IMR-90 (cell line): ENCODE results near the gene ATP10A. TPM values are rescaled to one million over a fixed set of nuclear protein-coding genes. Genes with fewer than 3 reads are reported as not detected.

ENCODE experiments used
- ATAC-seq: fragments of 200-7000 bp; cut with Tn5 transposase; 2 replicates; pipeline ENCODE4 v1.9.1; 2020; ENCODE audit warnings: low read depth, mild to moderate bottlenecking, moderate library complexity
- BruUV-seq: library from RNA; stranded (reverse); fragments of 400-500 nt; replicated peaks from 2 replicates; lab custom pipeline; 2021; lab: Mats Ljungman, UMichigan
- CTCF ChIA-PET: fragments of 300-600 bp; formaldehyde crosslinking; extraction: SDS; loops from one replicate; lab custom pipeline; 2021; ENCODE audit warnings: antibody characterized with exemption; lab: Yijun Ruan, JAX
- POLR2A ChIA-PET: fragments of 300-600 bp; sonication (Branson Sonifier 250); formaldehyde crosslinking; loops from one replicate; lab custom pipeline; 2022; ENCODE audit warnings: antibody characterized with exemption; ENCODE audit not compliant: unreplicated experiment; lab: Charles Lee
- DNase-seq: peaks from one replicate; pipeline ENCODE4 v3.0.0; 2013
- H2AFZ ChIP-seq: replicated peaks from 2 replicates; pipeline ENCODE3; 2013; ENCODE audit warnings: low read length, mild to moderate bottlenecking; ENCODE audit not compliant: poor library complexity
- H2AK5ac ChIP-seq: 2 replicates; pipeline ENCODE4 v1.6.1; 2013; ENCODE audit warnings: low read depth, low read length, inconsistent platforms
- H2AK9ac ChIP-seq: replicated peaks from 2 replicates; pipeline ENCODE3; 2013; ENCODE audit warnings: mild to moderate bottlenecking, low read depth, low read length, moderate library complexity; ENCODE audit not compliant: poor library complexity
- H2BK120ac ChIP-seq: 2 replicates; pipeline ENCODE4 v1.6.1; 2013; ENCODE audit warnings: low read depth, low read length, inconsistent platforms
- H2BK15ac ChIP-seq: 3 replicates; pipeline ENCODE4 v1.6.1; 2013; ENCODE audit warnings: low read depth, low read length, inconsistent platforms
- H2BK20ac ChIP-seq: 2 replicates; pipeline ENCODE4 v1.6.1; 2013; ENCODE audit warnings: low read depth, mild to moderate bottlenecking, inconsistent platforms, low read length, moderate library complexity
- H2BK5ac ChIP-seq: 2 replicates; pipeline ENCODE4 v1.6.1; 2013; ENCODE audit warnings: mild to moderate bottlenecking, low read depth, low read length, inconsistent platforms; ENCODE audit not compliant: poor library complexity, severe bottlenecking
- H3K14ac ChIP-seq: replicated peaks from 2 replicates; pipeline ENCODE4 v1.6.1; 2013; ENCODE audit warnings: low read depth, low read length, inconsistent platforms
- H3K18ac ChIP-seq: 2 replicates; pipeline ENCODE4 v1.6.1; 2013; ENCODE audit warnings: low read depth, low read length, control low read depth
- H3K23ac ChIP-seq: 2 replicates; pipeline ENCODE4 v1.6.1; 2013; ENCODE audit warnings: low read depth, low read length, inconsistent platforms
- H3K27ac ChIP-seq: 2 replicates; pipeline ENCODE4 v1.5.1; 2013; ENCODE audit warnings: mild to moderate bottlenecking, control low read depth, low read length; ENCODE audit not compliant: insufficient read depth
- H3K27me3 ChIP-seq: 2 replicates; pipeline ENCODE4 v1.6.1; 2013; ENCODE audit warnings: low read length; ENCODE audit not compliant: control insufficient read depth, insufficient read depth
- H3K36me3 ChIP-seq: 2 replicates; pipeline ENCODE4 v1.6.1; 2013; ENCODE audit warnings: low read length, mixed read lengths; ENCODE audit not compliant: control insufficient read depth, insufficient read depth
- H3K4ac ChIP-seq: 2 replicates; pipeline ENCODE4 v1.6.1; 2013; ENCODE audit warnings: low read depth, low read length, inconsistent platforms
- H3K4me1 ChIP-seq: 2 replicates; pipeline ENCODE4 v1.6.1; 2013; ENCODE audit warnings: low read length, mixed read lengths; ENCODE audit not compliant: control insufficient read depth, insufficient read depth
- H3K4me2 ChIP-seq: 2 replicates; pipeline ENCODE4 v1.6.1; 2013; ENCODE audit warnings: low read depth, mild to moderate bottlenecking, control low read depth, low read length, moderate library complexity
- H3K4me3 ChIP-seq: 2 replicates; pipeline ENCODE4 v1.5.1; 2013; ENCODE audit warnings: low read depth, mild to moderate bottlenecking, control low read depth, low read length, moderate library complexity; ENCODE audit not compliant: insufficient read depth
- H3K56ac ChIP-seq: 2 replicates; pipeline ENCODE4 v1.6.1; 2013; ENCODE audit warnings: low read length, inconsistent platforms; ENCODE audit not compliant: insufficient read depth; ENCODE audit errors: extremely low read depth
- H3K79me1 ChIP-seq, 2 experiments: 2 replicates each; pipeline ENCODE4 v1.6.1; 2013; ENCODE audit warnings: low read length in 2 of 2, inconsistent platforms in 1 of 2, low read depth in 1 of 2
- H3K9ac ChIP-seq: 2 replicates; pipeline ENCODE4 v1.6.1; 2013; ENCODE audit warnings: low read depth, low read length, control low read depth
- H3K9me1 ChIP-seq: 2 replicates; pipeline ENCODE4 v1.6.1; 2013; ENCODE audit warnings: low read length, inconsistent platforms; ENCODE audit not compliant: insufficient read depth
- H3K9me3 ChIP-seq: 2 replicates; pipeline ENCODE4 v1.6.1; 2013; ENCODE audit warnings: low read length; ENCODE audit not compliant: control insufficient read depth, insufficient read depth
- H4K20me1 ChIP-seq: 2 replicates; pipeline ENCODE4 v1.6.1; 2013; ENCODE audit warnings: low read length, inconsistent platforms; ENCODE audit not compliant: insufficient read depth
- H4K5ac ChIP-seq: 2 replicates; pipeline ENCODE4 v1.6.1; 2013; ENCODE audit warnings: mild to moderate bottlenecking, low read depth, low read length, control low read depth
- H4K8ac ChIP-seq, 2 experiments: 2 replicates each; pipeline ENCODE4 v1.6.1; 2013; ENCODE audit warnings: low read depth in 2 of 2, low read length in 2 of 2, control low read depth in 1 of 2, inconsistent platforms in 1 of 2
- H4K91ac ChIP-seq: 2 replicates; pipeline ENCODE4 v1.6.1; 2013; ENCODE audit warnings: low read depth, low read length, inconsistent platforms; ENCODE audit not compliant: insufficient read depth
- BHLHE40 ChIP-seq: fragments of 150-350 bp; IDR thresholded peaks from 2 replicates; pipeline ENCODE4 v1.6.1; 2016; ENCODE audit warnings: mild to moderate bottlenecking, low read depth, low read length
- CHD1 ChIP-seq: IDR thresholded peaks from 2 replicates; pipeline ENCODE4 v1.6.1; 2012; ENCODE audit warnings: low read depth, low read length, improper control_type of control experiment
- FOS ChIP-seq: fragments of 150-350 bp; IDR thresholded peaks from 2 replicates; pipeline ENCODE4 v1.6.1; 2016; ENCODE audit warnings: low read depth, low read length
- MAFK ChIP-seq: IDR thresholded peaks from 2 replicates; pipeline ENCODE4 v1.6.1; 2012; ENCODE audit warnings: low read depth, low read length, improper control_type of control experiment
- MAZ ChIP-seq: IDR thresholded peaks from 2 replicates; pipeline ENCODE4 v1.6.1; 2012; ENCODE audit warnings: low read depth, mild to moderate bottlenecking, low read length, improper control_type of control experiment, moderate library complexity, borderline replicate concordance
- MXI1 ChIP-seq: IDR thresholded peaks from 2 replicates; pipeline ENCODE4 v1.6.1; 2012; ENCODE audit warnings: low read depth, mild to moderate bottlenecking, low read length, moderate library complexity, borderline replicate concordance
- NFE2L2 ChIP-seq: fragments of 150-350 bp; IDR thresholded peaks from 2 replicates; pipeline ENCODE4 v1.6.1; 2016; ENCODE audit warnings: low read depth, mild to moderate bottlenecking, low read length
- POLR2A ChIP-seq: IDR thresholded peaks from 2 replicates; pipeline ENCODE4 v1.6.1; 2012; ENCODE audit warnings: mild to moderate bottlenecking, low read depth, low read length
- RCOR1 ChIP-seq: IDR thresholded peaks from 2 replicates; pipeline ENCODE4 v1.6.1; 2012; ENCODE audit warnings: mild to moderate bottlenecking, low read length, improper control_type of control experiment; ENCODE audit not compliant: insufficient replicate concordance
- RFX5 ChIP-seq: IDR thresholded peaks from 2 replicates; pipeline ENCODE4 v1.8.0; 2012; ENCODE audit warnings: low read depth, mild to moderate bottlenecking, low read length, moderate library complexity
- SMC3 ChIP-seq: fragments of 150-350 bp; IDR thresholded peaks from 2 replicates; pipeline ENCODE4 v1.6.1; 2016; ENCODE audit warnings: low read depth, mild to moderate bottlenecking, antibody characterized with exemption, low read length, moderate library complexity
- WGBS, 2 experiments: methylation state at CpG; one replicate each; pipeline versions ENCODE4 v1.1.5 to v1.1.7; 2013; ENCODE audit warnings: missing lambda C conversion rate in 2 of 2; ENCODE audit not compliant: insufficient read length in 1 of 2; ENCODE audit errors: extremely low coverage in 2 of 2; 5-methylcytosine and 5-hydroxymethylcytosine counted together
- dilution Hi-C: fragments of 300-500 bp; cut with HindIII; formaldehyde crosslinking; loops from one replicate; pipeline ENCODE4 v1.14.3; 2018; ENCODE audit warnings: low sequenced_read_pairs; ENCODE audit not compliant: unreplicated experiment
- in situ Hi-C: fragments of 300-500 bp; cut with MboI; formaldehyde crosslinking; loops from 3 replicates; pipeline ENCODE4 v1.14.3; 2019; ENCODE audit warnings: low sequenced_read_pairs, inconsistent platforms, mixed read lengths
- intact Hi-C: fragments of 100-400 bp; cut with micrococcal nuclease; formaldehyde crosslinking; loops from 2 replicates; pipeline ENCODE4 v1.10.0; 2022
- polyA plus RNA-seq, 3 experiments: library from polyadenylated mRNA; depleted of rRNA; stranded (reverse); fragments of >200 nt; gene quantifications; 2 replicates each; pipeline ENCODE4 v1.2.3, GENCODE V29; 2012; ENCODE audit warnings: low replicate concordance in 1 of 3
- total RNA-seq: library from RNA; depleted of rRNA; stranded (reverse); fragments of >200 nt; gene quantifications from 2 replicates; pipeline ENCODE4 v1.2.3, GENCODE V29; 2012
- TF ChIP-seq, protein P1 (sequence below): fragments of 150-350 bp; IDR thresholded peaks from 2 replicates; pipeline ENCODE4 v1.6.1; 2017; ENCODE audit warnings: mild to moderate bottlenecking, antibody characterized with exemption, low read length, low read depth
- TF ChIP-seq, protein P2 (sequence below): fragments of 150-350 bp; IDR thresholded peaks from 2 replicates; pipeline ENCODE4 v1.6.1; 2016; ENCODE audit warnings: low read depth, mild to moderate bottlenecking, low read length, moderate library complexity, borderline replicate concordance

ATP10A gene
- total and polyA plus RNA-seq, 2 of the 4 experiments (the other 2 are of a cell fraction): 13.8 to 16.0 TPM

DNA sequence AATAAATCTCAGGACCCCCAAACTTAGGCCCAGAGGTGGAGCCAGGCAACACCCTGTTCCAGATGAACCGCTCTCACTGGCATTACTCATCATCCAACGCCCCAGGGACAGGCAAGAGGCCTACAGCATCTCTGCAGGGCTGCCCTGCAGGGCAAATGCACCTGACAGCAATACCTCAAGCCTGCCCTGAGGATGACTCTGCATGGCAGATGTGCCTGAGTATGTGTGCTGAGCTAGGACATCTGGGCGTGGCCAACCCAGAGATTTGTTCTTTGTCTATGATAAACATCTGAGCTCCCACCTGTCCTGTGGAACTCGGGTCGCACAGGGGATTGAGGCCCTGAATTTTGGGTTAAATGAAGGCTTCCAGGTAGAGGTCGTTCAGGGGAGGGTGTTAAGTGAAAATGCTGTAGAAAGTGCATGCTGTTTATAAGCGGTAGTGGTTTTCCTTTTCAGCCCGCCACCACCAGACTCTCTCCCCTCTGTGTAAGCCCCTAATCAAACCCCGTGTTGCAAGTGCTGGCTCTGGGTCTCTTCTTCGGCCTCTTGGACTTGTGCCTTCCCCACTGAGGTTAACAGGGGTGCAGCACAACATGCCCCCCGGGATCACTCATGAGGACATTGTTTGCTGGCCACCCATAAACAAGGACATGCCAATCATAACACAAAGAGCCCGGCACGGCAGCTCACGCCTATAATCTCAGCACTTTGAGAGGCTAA is 92.3 kb downstream of the ATP10A start (continued):
- no peak for TF ChIP-seq NFE2L2

DNA sequence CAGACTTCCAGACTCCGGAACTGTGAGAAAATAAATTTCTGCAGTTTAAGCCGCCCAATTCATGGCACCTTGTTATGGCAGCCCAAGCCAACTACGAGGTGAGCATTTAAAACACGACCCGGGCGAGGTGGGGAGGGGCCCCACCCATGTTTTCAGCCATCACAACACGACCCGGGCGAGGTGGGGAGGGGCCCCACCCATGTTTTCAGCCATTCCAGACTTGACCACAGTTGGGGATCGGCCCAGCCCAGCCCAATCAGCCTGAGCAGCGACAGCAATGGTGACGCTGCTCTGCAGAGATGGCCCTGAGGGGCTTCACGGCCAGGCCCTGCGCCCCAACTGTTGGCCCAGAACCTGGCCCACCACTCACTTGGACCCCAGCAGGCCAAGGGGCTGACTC is 93.1 kb downstream of the ATP10A start:
- H3K14ac ChIP-seq: no peak overlapping the region
- no peaks in the 10 kb centered on the region for H4K20me1 ChIP-seq
- H3K23ac ChIP-seq: no peak overlapping the region
- H3K27ac ChIP-seq: no peak overlapping the region
- no peak overlapping the region for H2BK120ac ChIP-seq
- no peak overlapping the region for H3K4me3 ChIP-seq
- no peak overlapping the region for H3K4ac ChIP-seq
- ChIA-PET POLR2A (no interaction called here), CTCF (interaction anchor here (0.6 to 1.1 kb wide), 2 partner anchors 75 to 341 kb away, joined by 3 to 5 read pairs; no protein-coding TSS in a partner anchor)
- no peak overlapping the region for H4K91ac ChIP-seq
- H2BK20ac ChIP-seq: no peak overlapping the region
- 91% methylated on average over 10 of the region's 14 CpGs; no CpG with 5 or more reads in 1 of the 2 experiments for WGBS, 2 experiments
- H2AFZ ChIP-seq: no peak overlapping the region
- no peak overlapping the region for H4K8ac ChIP-seq
- in situ Hi-C loops (no loop called here), dilution Hi-C loops (no loop called here), intact Hi-C loops (loop anchor here (10.0 kb wide), 2 partner anchors 75 to 315 kb away; no protein-coding TSS in a partner anchor)
- no peak overlapping the region for H3K56ac ChIP-seq
- H3K9me3 ChIP-seq: no peaks in the 10 kb centered on the region
- H3K9ac ChIP-seq: no peak overlapping the region
- peaks cover 23 to 71% of the 10 kb centered on the region in 2 experiments for H3K79me1 ChIP-seq
- H2BK5ac ChIP-seq: no peak overlapping the region
- H4K5ac ChIP-seq: no peak overlapping the region
- H3K27me3 ChIP-seq: no peaks in the 10 kb centered on the region
- H3K18ac ChIP-seq: no peak overlapping the region
- no peak overlapping the region for H3K4me2 ChIP-seq
- H2AK5ac ChIP-seq: peak overlapping the region; percentile 3; the same call in 1 of the 2 replicates
- ATAC-seq: no peak
- H2AK9ac ChIP-seq: no peak overlapping the region
- no peak overlapping the region for H2BK15ac ChIP-seq
- BruUV-seq: no TSS peak
- no peak for DNase-seq
- H3K4me1 ChIP-seq: peaks cover 1% of the 10 kb centered on the region; the same call in 1 of the 2 replicates
- H3K9me1 ChIP-seq: peaks cover 16% of the 10 kb centered on the region
- H3K36me3 ChIP-seq: no peaks in the 10 kb centered on the region
- TF ChIP-seq MXI1 (no peak), SMC3 (no peak), MAZ (no peak), RCOR1 (no peak), POLR2A (no peak), NFE2L2 (no peak), RFX5 (no peak), FOS (no peak), MAFK (no peak), BHLHE40 (no peak), CHD1 (no peak)
- TF ChIP-seq, protein P1, sequence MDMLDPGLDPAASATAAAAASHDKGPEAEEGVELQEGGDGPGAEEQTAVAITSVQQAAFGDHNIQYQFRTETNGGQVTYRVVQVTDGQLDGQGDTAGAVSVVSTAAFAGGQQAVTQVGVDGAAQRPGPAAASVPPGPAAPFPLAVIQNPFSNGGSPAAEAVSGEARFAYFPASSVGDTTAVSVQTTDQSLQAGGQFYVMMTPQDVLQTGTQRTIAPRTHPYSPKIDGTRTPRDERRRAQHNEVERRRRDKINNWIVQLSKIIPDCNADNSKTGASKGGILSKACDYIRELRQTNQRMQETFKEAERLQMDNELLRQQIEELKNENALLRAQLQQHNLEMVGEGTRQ: no peak
- TF ChIP-seq, protein P2, sequence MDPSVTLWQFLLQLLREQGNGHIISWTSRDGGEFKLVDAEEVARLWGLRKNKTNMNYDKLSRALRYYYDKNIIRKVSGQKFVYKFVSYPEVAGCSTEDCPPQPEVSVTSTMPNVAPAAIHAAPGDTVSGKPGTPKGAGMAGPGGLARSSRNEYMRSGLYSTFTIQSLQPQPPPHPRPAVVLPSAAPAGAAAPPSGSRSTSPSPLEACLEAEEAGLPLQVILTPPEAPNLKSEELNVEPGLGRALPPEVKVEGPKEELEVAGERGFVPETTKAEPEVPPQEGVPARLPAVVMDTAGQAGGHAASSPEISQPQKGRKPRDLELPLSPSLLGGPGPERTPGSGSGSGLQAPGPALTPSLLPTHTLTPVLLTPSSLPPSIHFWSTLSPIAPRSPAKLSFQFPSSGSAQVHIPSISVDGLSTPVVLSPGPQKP: no peak
